ENCODE data around the gene IL17D.

Gene IL17D

DNA sequence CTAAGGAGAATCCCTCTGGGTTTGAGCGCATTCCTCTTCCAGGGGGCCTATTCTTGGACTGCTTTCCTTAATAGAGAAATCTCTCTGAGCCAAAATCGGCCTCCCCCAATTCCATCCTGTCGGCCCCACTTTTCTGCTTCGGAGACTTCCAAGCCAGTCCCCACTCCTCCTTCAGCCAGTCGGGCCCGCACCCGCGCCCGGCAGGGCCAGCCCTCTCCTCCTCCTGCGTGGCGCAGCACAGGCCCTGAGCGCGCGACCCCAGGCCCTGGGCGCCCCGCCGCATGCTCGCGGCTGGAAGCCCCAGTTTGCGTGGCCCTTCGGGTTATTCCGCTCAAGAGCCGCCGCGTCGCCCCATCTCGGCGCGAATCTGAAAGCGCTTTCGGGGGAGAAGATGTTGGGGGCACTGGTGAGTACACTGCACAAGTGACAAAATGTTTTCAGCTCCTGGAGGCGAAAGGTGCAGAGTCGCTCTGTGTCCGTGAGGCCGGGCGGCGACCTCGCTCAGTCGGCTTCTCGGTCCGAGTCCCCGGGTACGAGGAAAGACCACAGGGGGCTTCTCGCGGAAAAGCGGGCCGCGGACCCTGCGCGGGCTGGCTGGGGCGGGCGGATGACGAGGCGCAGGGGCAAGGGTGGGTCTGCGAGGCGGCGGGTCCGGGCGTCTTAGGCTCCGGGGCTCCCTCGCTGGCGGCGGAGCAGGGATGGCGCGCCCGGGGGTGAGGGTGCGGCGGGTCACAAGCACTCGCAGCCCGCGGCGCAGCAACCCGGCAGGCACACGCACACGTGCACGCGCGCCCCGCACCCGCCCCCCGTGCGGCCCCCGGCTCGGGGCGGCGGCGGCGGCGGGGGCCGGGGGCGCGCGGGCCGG lies at the start of gene IL17D:
TSS of gene IL17D (plus strand) at position 785 of the 865 bp plus-strand sequence. CDS start 303 bp downstream, outside the sequence.
- Histone ChIP-seq H3K4me3 (ENCODE audit: insufficient read length, low read depth) (peak within 1 kb of the TSS; percentile 60), H3K9ac (ENCODE audit: insufficient read length, low read depth) (peak within 1 kb of the TSS; percentile 86), H3K27me3 (ENCODE audit: insufficient read depth, insufficient read length) (peaks cover 15% of the 10 kb centered on the region), H3K36me3 (ENCODE audit: insufficient read depth, insufficient read length, low read length) (no peaks in the 10 kb centered on the region), H3K4me1 (ENCODE audit: insufficient read depth, insufficient read length) (no peaks in the 10 kb centered on the region), H3K9me3 (ENCODE audit: insufficient read depth, low read length) (no peaks in the 10 kb centered on the region)
- no peak for DNase-seq (ENCODE audit: low read depth, low spot score)
- no peak for TF ChIP-seq ZNF274 (IDR thresholded peaks at IDR 0.05; ENCODE audit: low read depth, low read length)
- TF ChIP-seq SUZ12 (IDR thresholded peaks at IDR 0.05; ENCODE audit: extremely low read depth, insufficient read depth, insufficient read length), result no peak
- no peak for TF ChIP-seq YY1 (IDR thresholded peaks at IDR 0.05; ENCODE audit: insufficient read depth, insufficient read length)

DNA sequence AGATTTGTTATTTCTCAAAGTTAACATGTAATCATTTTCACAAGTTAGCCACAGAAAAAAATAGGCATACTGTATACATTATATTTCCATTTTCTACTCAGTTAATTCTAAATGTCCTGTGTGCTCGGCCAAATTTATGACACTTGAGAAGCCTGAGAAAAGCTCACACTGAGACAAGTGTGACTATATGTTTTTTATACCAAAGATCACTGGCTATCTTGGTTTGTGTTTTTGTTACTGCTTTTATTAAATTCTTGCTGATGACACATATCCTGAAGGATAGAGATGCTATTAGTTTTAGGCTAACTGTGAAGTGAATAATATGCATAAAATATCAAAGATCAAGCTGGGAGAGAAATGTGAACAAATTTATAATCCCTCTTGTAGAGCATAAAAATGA lies 49.3 kb upstream of the IL17D start:
- TF ChIP-seq ZNF274 (IDR thresholded peaks at IDR 0.05; ENCODE audit: low read depth, low read length), result no peak
- TF ChIP-seq SUZ12 (IDR thresholded peaks at IDR 0.05; ENCODE audit: extremely low read depth, insufficient read depth, insufficient read length), result no peak
- no peak for TF ChIP-seq YY1 (IDR thresholded peaks at IDR 0.05; ENCODE audit: insufficient read depth, insufficient read length)
- Histone ChIP-seq H3K36me3 (ENCODE audit: insufficient read depth, insufficient read length, low read length) (no peaks in the 10 kb centered on the region), H3K9ac (ENCODE audit: insufficient read length, low read depth) (no peak overlapping the region), H3K9me3 (ENCODE audit: insufficient read depth, low read length) (no peaks in the 10 kb centered on the region), H3K4me1 (ENCODE audit: insufficient read depth, insufficient read length) (no peaks in the 10 kb centered on the region), H3K4me3 (ENCODE audit: insufficient read length, low read depth) (no peak overlapping the region), H3K27me3 (ENCODE audit: insufficient read depth, insufficient read length) (no peaks in the 10 kb centered on the region)
- DNase-seq (ENCODE audit: low read depth, low spot score), result no peak

- no peak for TF ChIP-seq ZNF274 (IDR thresholded peaks at IDR 0.05; ENCODE audit: low read depth, low read length)
- no peak for TF ChIP-seq SUZ12 (IDR thresholded peaks at IDR 0.05; ENCODE audit: extremely low read depth, insufficient read depth, insufficient read length)
- no peak for TF ChIP-seq YY1 (IDR thresholded peaks at IDR 0.05; ENCODE audit: insufficient read depth, insufficient read length)
- no peak for DNase-seq (ENCODE audit: low read depth, low spot score)
- no peaks in the 10 kb centered on the region for H3K4me1 ChIP-seq (ENCODE audit: insufficient read depth, insufficient read length)
- no peaks in the 10 kb centered on the region for H3K9me3 ChIP-seq (ENCODE audit: insufficient read depth, low read length)
- no peaks in the 10 kb centered on the region for H3K36me3 ChIP-seq (ENCODE audit: insufficient read depth, insufficient read length, low read length)
- no peak overlapping the region for H3K4me3 ChIP-seq (ENCODE audit: insufficient read length, low read depth)
- H3K27me3 ChIP-seq (ENCODE audit: insufficient read depth, insufficient read length), result no peaks in the 10 kb centered on the region
- no peak overlapping the region for H3K9ac ChIP-seq (ENCODE audit: insufficient read length, low read depth)
Measured at GRCh38 chr13:20658451-20659040, 45.0 kb upstream of the IL17D start.

DNA sequence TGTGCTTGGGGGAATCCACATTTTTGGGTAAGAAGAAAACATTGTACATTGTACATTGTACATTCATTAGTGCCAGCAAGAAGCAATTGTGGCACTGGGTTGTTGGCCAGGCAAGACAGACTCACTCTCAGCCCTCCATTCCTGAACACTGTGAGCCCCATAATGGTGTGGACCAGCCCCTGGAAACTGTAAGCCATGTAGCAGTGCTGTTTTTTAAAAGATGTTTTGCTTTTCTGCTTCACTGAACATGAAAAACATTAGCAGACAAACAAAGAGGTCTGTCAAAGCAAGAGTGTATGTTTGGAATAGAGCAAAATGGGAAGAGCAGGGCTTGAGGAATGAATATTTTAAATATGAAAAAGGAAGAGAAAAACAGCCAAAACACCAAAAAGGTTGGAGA lies 39.1 kb upstream of the IL17D start:
- no peaks in the 10 kb centered on the region for H3K4me1 ChIP-seq (ENCODE audit: insufficient read depth, insufficient read length)
- TF ChIP-seq YY1 (IDR thresholded peaks at IDR 0.05; ENCODE audit: insufficient read depth, insufficient read length) (no peak), SUZ12 (IDR thresholded peaks at IDR 0.05; ENCODE audit: extremely low read depth, insufficient read depth, insufficient read length) (no peak), ZNF274 (IDR thresholded peaks at IDR 0.05; ENCODE audit: low read depth, low read length) (no peak)
- H3K36me3 ChIP-seq (ENCODE audit: insufficient read depth, insufficient read length, low read length), result no peaks in the 10 kb centered on the region
- no peak overlapping the region for H3K4me3 ChIP-seq (ENCODE audit: insufficient read length, low read depth)
- no peak overlapping the region for H3K9ac ChIP-seq (ENCODE audit: insufficient read length, low read depth)
- DNase-seq (ENCODE audit: low read depth, low spot score), result no peak
- H3K27me3 ChIP-seq (ENCODE audit: insufficient read depth, insufficient read length), result no peaks in the 10 kb centered on the region
- H3K9me3 ChIP-seq (ENCODE audit: insufficient read depth, low read length), result no peaks in the 10 kb centered on the region

DNA sequence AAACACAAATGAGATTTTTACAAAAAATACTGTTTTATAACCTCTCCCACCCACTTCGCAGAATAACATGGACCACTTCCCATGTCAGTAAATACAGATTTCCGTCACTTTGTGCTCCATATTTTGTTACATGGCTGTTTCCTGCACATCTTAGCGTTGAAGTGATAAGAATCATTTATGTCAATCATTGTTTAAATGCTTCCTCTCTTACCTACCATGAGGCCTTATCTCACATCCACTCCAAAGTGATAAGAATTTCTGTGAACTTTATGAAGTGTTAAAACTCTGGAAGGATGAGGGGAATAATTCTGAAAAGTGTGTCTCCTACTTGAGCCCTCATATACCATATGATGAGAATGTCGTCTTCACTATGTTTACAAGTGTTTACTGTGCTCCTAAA lies 36.6 kb upstream of the IL17D start:
- Histone ChIP-seq H3K9me3 (ENCODE audit: insufficient read depth, low read length) (no peaks in the 10 kb centered on the region), H3K4me1 (ENCODE audit: insufficient read depth, insufficient read length) (no peaks in the 10 kb centered on the region), H3K4me3 (ENCODE audit: insufficient read length, low read depth) (no peak overlapping the region), H3K9ac (ENCODE audit: insufficient read length, low read depth) (no peak overlapping the region), H3K36me3 (ENCODE audit: insufficient read depth, insufficient read length, low read length) (no peaks in the 10 kb centered on the region), H3K27me3 (ENCODE audit: insufficient read depth, insufficient read length) (no peaks in the 10 kb centered on the region)
- TF ChIP-seq ZNF274 (IDR thresholded peaks at IDR 0.05; ENCODE audit: low read depth, low read length) (no peak), SUZ12 (IDR thresholded peaks at IDR 0.05; ENCODE audit: extremely low read depth, insufficient read depth, insufficient read length) (no peak), YY1 (IDR thresholded peaks at IDR 0.05; ENCODE audit: insufficient read depth, insufficient read length) (no peak)
- no peak for DNase-seq (ENCODE audit: low read depth, low spot score)

DNA sequence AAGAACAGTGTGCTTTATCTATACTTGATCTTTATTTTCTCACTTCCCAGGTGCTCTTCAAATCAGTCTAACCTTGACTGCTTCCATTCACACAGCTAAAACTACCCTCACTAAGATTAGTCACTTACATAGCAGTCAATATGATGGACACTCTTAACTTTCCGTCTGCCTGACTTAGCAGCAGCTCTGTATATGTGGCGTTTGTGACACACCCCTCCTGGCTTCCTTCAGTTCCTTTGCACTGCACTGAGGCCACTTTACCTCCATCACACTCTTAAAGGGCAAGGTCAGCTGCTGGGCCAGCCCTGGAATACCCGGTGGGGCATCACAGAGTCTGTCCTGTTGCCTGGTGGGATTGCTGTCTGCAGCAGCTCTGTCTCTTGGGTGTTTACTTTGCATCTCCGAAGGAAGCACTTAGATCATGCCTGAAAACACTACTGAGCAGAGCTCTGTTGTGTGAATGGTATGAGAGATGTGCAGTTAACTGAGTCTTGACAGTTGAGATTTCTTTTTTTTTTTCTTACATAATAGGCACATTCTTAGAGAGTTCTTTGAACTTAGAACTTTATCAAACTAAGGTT lies 35.6 kb upstream of the IL17D start:
- TF ChIP-seq YY1 (IDR thresholded peaks at IDR 0.05; ENCODE audit: insufficient read depth, insufficient read length), result no peak
- no peak for TF ChIP-seq ZNF274 (IDR thresholded peaks at IDR 0.05; ENCODE audit: low read depth, low read length)
- no peaks in the 10 kb centered on the region for H3K27me3 ChIP-seq (ENCODE audit: insufficient read depth, insufficient read length)
- H3K4me3 ChIP-seq (ENCODE audit: insufficient read length, low read depth), result no peak overlapping the region
- H3K9me3 ChIP-seq (ENCODE audit: insufficient read depth, low read length), result no peaks in the 10 kb centered on the region
- no peak for DNase-seq (ENCODE audit: low read depth, low spot score)
- H3K36me3 ChIP-seq (ENCODE audit: insufficient read depth, insufficient read length, low read length), result no peaks in the 10 kb centered on the region
- no peak overlapping the region for H3K9ac ChIP-seq (ENCODE audit: insufficient read length, low read depth)
- H3K4me1 ChIP-seq (ENCODE audit: insufficient read depth, insufficient read length), result no peaks in the 10 kb centered on the region

DNA sequence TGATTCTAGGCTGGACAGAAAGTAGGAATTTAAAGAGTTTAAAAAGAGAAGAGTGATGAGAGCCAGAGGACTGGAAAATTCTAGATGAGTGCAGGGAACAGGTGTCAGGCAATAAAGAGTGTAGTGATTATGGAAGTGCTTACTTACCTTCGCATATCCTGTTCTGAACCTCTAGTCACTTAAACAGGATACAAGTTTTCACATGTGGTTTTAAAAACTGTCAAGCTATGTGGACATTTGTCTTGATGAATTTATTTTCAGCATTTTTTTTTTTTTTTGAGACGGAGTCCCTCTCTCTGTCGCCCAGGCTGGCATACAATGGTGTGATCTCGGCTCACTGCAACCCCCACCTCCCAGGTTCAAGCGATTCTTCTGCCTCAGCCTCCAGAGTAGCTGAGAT lies 34.3 kb upstream of the IL17D start:
- Histone ChIP-seq H3K36me3 (ENCODE audit: insufficient read depth, insufficient read length, low read length) (peaks cover 2% of the 10 kb centered on the region), H3K4me1 (ENCODE audit: insufficient read depth, insufficient read length) (no peaks in the 10 kb centered on the region), H3K4me3 (ENCODE audit: insufficient read length, low read depth) (no peak overlapping the region), H3K9ac (ENCODE audit: insufficient read length, low read depth) (no peak overlapping the region), H3K9me3 (ENCODE audit: insufficient read depth, low read length) (no peaks in the 10 kb centered on the region), H3K27me3 (ENCODE audit: insufficient read depth, insufficient read length) (no peaks in the 10 kb centered on the region)
- no peak for DNase-seq (ENCODE audit: low read depth, low spot score)
- TF ChIP-seq SUZ12 (IDR thresholded peaks at IDR 0.05; ENCODE audit: extremely low read depth, insufficient read depth, insufficient read length) (no peak), YY1 (IDR thresholded peaks at IDR 0.05; ENCODE audit: insufficient read depth, insufficient read length) (no peak), ZNF274 (IDR thresholded peaks at IDR 0.05; ENCODE audit: low read depth, low read length) (no peak)

All from NT2/D1 (cell line).